HepG2 (cell line): ENCODE results near the gene CPSF4. TPM values are rescaled to one million over a fixed set of nuclear protein-coding genes. Genes with fewer than 3 reads are reported as not detected.

Experiments used
- ATF2 ChIP-seq: sonication (generic); formaldehyde crosslinking; IDR thresholded peaks from 2 replicates; pipeline ENCODE4 v1.4.0; 2020; ENCODE audit warnings: missing genetic modification reagents
- CENPBD1 ChIP-seq: sonication (generic); formaldehyde crosslinking; IDR thresholded peaks from 2 replicates; pipeline ENCODE4 v1.8.0; 2022; ENCODE audit warnings: missing genetic modification reagents, low read depth, mild to moderate bottlenecking, borderline replicate concordance
- EEA1 ChIP-seq: sonication (generic); formaldehyde crosslinking; IDR thresholded peaks from 2 replicates; pipeline ENCODE4 v1.5.1; 2020; ENCODE audit warnings: mild to moderate bottlenecking, missing genetic modification reagents, borderline replicate concordance
- IRX3 ChIP-seq: sonication (generic); formaldehyde crosslinking; IDR thresholded peaks from 2 replicates; pipeline ENCODE4 v1.8.1; 2023; ENCODE audit warnings: mild to moderate bottlenecking, low read depth, missing genetic modification reagents, borderline replicate concordance
- KLF15 ChIP-seq: sonication (generic); formaldehyde crosslinking; IDR thresholded peaks from 2 replicates; pipeline ENCODE4 v1.8.1; 2023; ENCODE audit warnings: borderline replicate concordance, mild to moderate bottlenecking, inconsistent platforms, missing genetic modification reagents, mixed read lengths
- KMT2A ChIP-seq: sonication (generic); formaldehyde crosslinking; IDR thresholded peaks from 2 replicates; pipeline ENCODE4 v1.4.0; 2020; ENCODE audit warnings: missing genetic modification reagents
- RELA ChIP-seq: sonication (generic); formaldehyde crosslinking; IDR thresholded peaks from 2 replicates; pipeline ENCODE4 v1.4.0; 2020; ENCODE audit warnings: missing genetic modification reagents
- RERE ChIP-seq: IDR thresholded peaks from 2 replicates; pipeline ENCODE4 v1.6.1; 2016; ENCODE audit warnings: low read depth, missing genetic modification reagents, missing compliant biosample characterization
- SIX4 ChIP-seq: sonication (generic); formaldehyde crosslinking; IDR thresholded peaks from 2 replicates; pipeline ENCODE4 v1.4.0; 2020; ENCODE audit warnings: missing genetic modification reagents
- SP2 ChIP-seq: sonication (generic); formaldehyde crosslinking; IDR thresholded peaks from 2 replicates; pipeline ENCODE4 v1.5.1; 2020; ENCODE audit warnings: mild to moderate bottlenecking, missing genetic modification reagents
- SUZ12 ChIP-seq: fragments of 150-350 bp; IDR thresholded peaks from 2 replicates; pipeline ENCODE4 v1.6.1; 2014; ENCODE audit warnings: low read depth, low read length
- TOE1 ChIP-seq: sonication (generic); formaldehyde crosslinking; IDR thresholded peaks from 2 replicates; pipeline ENCODE4 v1.4.0; 2020; ENCODE audit warnings: mild to moderate bottlenecking, missing genetic modification reagents
- WIZ ChIP-seq: sonication (generic); formaldehyde crosslinking; IDR thresholded peaks from 2 replicates; pipeline ENCODE4 v1.5.1; 2020; ENCODE audit warnings: mild to moderate bottlenecking, missing genetic modification reagents
- ZNF281 ChIP-seq: sonication (generic); formaldehyde crosslinking; IDR thresholded peaks from 2 replicates; pipeline ENCODE4 v1.4.0; 2020; ENCODE audit warnings: missing genetic modification reagents, borderline replicate concordance
- ZNF607 ChIP-seq: sonication (generic); formaldehyde crosslinking; IDR thresholded peaks from 2 replicates; pipeline ENCODE4 v1.5.1; 2020; ENCODE audit warnings: missing genetic modification reagents, mild to moderate bottlenecking, borderline replicate concordance
- polyA plus RNA-seq, 8 experiments: library from polyadenylated mRNA; depleted of rRNA in 3 of 8; stranded (reverse) in 7 of 8; unstranded in 1 of 8; fragments of >200 nt; fragmentation: Illumina TruSeq in 4 of 8; extraction: Trizol in 4 of 8; gene quantifications; 2 replicates each; pipeline versions ENCODE4 v1.2.1 to v1.2.3, GENCODE V29; 2011 to 2016; ENCODE audit warnings: low read depth in 4 of 8, missing spikeins in 1 of 8, mixed read lengths in 1 of 8; ENCODE audit not compliant: insufficient read depth in 1 of 8
- total RNA-seq, 5 experiments: library from RNA; depleted of rRNA; stranded (reverse); fragments of >200 nt; fragmentation: Illumina TruSeq; extraction: Trizol; gene quantifications; 2 replicates each; pipeline ENCODE4 v1.2.3, GENCODE V29; 2016; ENCODE audit warnings: low read depth in 1 of 5

Gene CPSF4
- total and polyA plus RNA-seq, 2 of the 13 experiments (the other 11 are each of a cell fraction or from before 2014, with no cell fraction given): 34.1 to 49.6 TPM

- TF ChIP-seq ZNF607 (CRISPR knock-in tag) (peak; percentile 54), RELA (CRISPR knock-in tag) (peak; percentile 90; the same call in 1 of the 2 replicates), SIX4 (CRISPR knock-in tag) (peak; percentile 59; the same call in 1 of the 2 replicates), SP2 (CRISPR knock-in tag) (peak; percentile 48), ATF2 (CRISPR knock-in tag) (peak; percentile 99), TOE1 (peak; percentile 26; the same call in 1 of the 2 replicates), CENPBD1 (CRISPR knock-in tag) (no peak), KMT2A (CRISPR knock-in tag) (peak; percentile 51; the same call in 1 of the 2 replicates), ZNF281 (CRISPR knock-in tag) (no peak), WIZ (no peak; the same call in 1 of the 2 replicates), SUZ12 (no peak), RERE (CRISPR knock-in tag) (no peak), KLF15 (0 out of 2 replicates have a peak, but pooled peaks have one; percentile 31), IRX3 (CRISPR knock-in tag) (no peak), EEA1 (CRISPR knock-in tag) (peak; percentile 78; the same call in 1 of the 2 replicates)
Measured at GRCh38 chr7:99408379-99409191, 30.2 kb upstream of the CPSF4 start, which contains the start of the genes BUD31 and PDAP1 (continued).
